ENCODE data around the gene SPATA9. TPM values are rescaled to one million over a fixed set of nuclear protein-coding genes. Genes with fewer than 3 reads are reported as not detected.

The SPATA9 gene
- total RNA-seq, 1 experiment from 2014 or later, result 0.55 TPM

GRCh38 chr5:95720094-95720786 lies 37.4 kb upstream of the SPATA9 start:
- no peak for TF ChIP-seq CTCF (conservative IDR thresholded peaks at IDR 0.05)
- TF ChIP-seq EZH2 (IDR thresholded peaks at IDR 0.05; ENCODE audit: low read depth), result no peak
- CTCF ChIA-PET, result no interaction called here
- BruUV-seq (replicated peaks), result no TSS peak
- intact Hi-C loops (cut with micrococcal nuclease; ENCODE audit: unreplicated experiment), result no loop called here
- DNase-seq, result no peak
- POLR2A ChIA-PET (ENCODE audit: unreplicated experiment), result no interaction called here
- no peaks in the 10 kb centered on the region for H3K36me3 ChIP-seq (ENCODE audit: low read depth)
- no peak overlapping the region for H3K27ac ChIP-seq
- H3K9me3 ChIP-seq (ENCODE audit: insufficient read depth, low read depth), result no peaks in the 10 kb centered on the region
- no peak overlapping the region for H3K4me2 ChIP-seq
- peaks cover 10% of the 10 kb centered on the region for H3K4me1 ChIP-seq (replicated peaks; ENCODE audit: insufficient read depth)
- H4K20me1 ChIP-seq (ENCODE audit: insufficient read depth), result no peaks in the 10 kb centered on the region
- no peak overlapping the region for H3K4me3 ChIP-seq
- no peaks in the 10 kb centered on the region for H3K79me2 ChIP-seq (ENCODE audit: low read depth)
- no peak overlapping the region for H2AFZ ChIP-seq
- H3K9me2 ChIP-seq (ENCODE audit: insufficient read depth), result no peaks in the 10 kb centered on the region
- H3F3A ChIP-seq (ENCODE audit: insufficient read depth, low read depth), result no peaks in the 10 kb centered on the region
- no peaks in the 10 kb centered on the region for H3K27me3 ChIP-seq (ENCODE audit: insufficient read depth, low read depth)

GRCh38 chr5:95718738-95719137 lies 35.9 kb upstream of the SPATA9 start:
- DNase-seq, result no peak
- no peak overlapping the region for H3K27ac ChIP-seq
- no peak overlapping the region for H3K4me2 ChIP-seq
- H3K79me2 ChIP-seq (ENCODE audit: low read depth), result no peaks in the 10 kb centered on the region
- H3K4me3 ChIP-seq, result no peak overlapping the region
- no peaks in the 10 kb centered on the region for H3K27me3 ChIP-seq (ENCODE audit: insufficient read depth, low read depth)
- ChIA-PET POLR2A (ENCODE audit: unreplicated experiment) (no interaction called here), CTCF (no interaction called here)
- no peak overlapping the region for H2AFZ ChIP-seq
- no peaks in the 10 kb centered on the region for H3F3A ChIP-seq (ENCODE audit: insufficient read depth, low read depth)
- no peaks in the 10 kb centered on the region for H3K36me3 ChIP-seq (ENCODE audit: low read depth)
- no peak for TF ChIP-seq CTCF (conservative IDR thresholded peaks at IDR 0.05)
- no peak for TF ChIP-seq EZH2 (IDR thresholded peaks at IDR 0.05; ENCODE audit: low read depth)
- H3K4me1 ChIP-seq (replicated peaks; ENCODE audit: insufficient read depth), result peaks cover 19% of the 10 kb centered on the region
- no peaks in the 10 kb centered on the region for H3K9me2 ChIP-seq (ENCODE audit: insufficient read depth)
- H4K20me1 ChIP-seq (ENCODE audit: insufficient read depth), result no peaks in the 10 kb centered on the region
- BruUV-seq (replicated peaks), result no TSS peak
- no peaks in the 10 kb centered on the region for H3K9me3 ChIP-seq (ENCODE audit: insufficient read depth, low read depth)
- intact Hi-C loops (cut with micrococcal nuclease; ENCODE audit: unreplicated experiment), result loop anchor here (10.0 kb wide), 1 partner anchor 536 kb away; no protein-coding TSS in a partner anchor

- DNase-seq, result no peak
- Histone ChIP-seq H2AFZ (no peak overlapping the region), H3K27ac (no peak overlapping the region), H3K9me3 (ENCODE audit: insufficient read depth, low read depth) (no peaks in the 10 kb centered on the region), H3K9me2 (ENCODE audit: insufficient read depth) (no peaks in the 10 kb centered on the region), H3F3A (ENCODE audit: insufficient read depth, low read depth) (no peaks in the 10 kb centered on the region), H3K4me3 (no peak overlapping the region), H3K4me2 (no peak overlapping the region), H3K27me3 (ENCODE audit: insufficient read depth, low read depth) (no peaks in the 10 kb centered on the region), H3K36me3 (ENCODE audit: low read depth) (no peaks in the 10 kb centered on the region), H4K20me1 (ENCODE audit: insufficient read depth) (no peaks in the 10 kb centered on the region), H3K4me1 (replicated peaks; ENCODE audit: insufficient read depth) (peaks cover 19% of the 10 kb centered on the region), H3K79me2 (ENCODE audit: low read depth) (no peaks in the 10 kb centered on the region)
- POLR2A ChIA-PET (ENCODE audit: unreplicated experiment), result no interaction called here
- no peak for TF ChIP-seq CTCF (conservative IDR thresholded peaks at IDR 0.05)
- TF ChIP-seq EZH2 (IDR thresholded peaks at IDR 0.05; ENCODE audit: low read depth), result no peak
- intact Hi-C loops (cut with micrococcal nuclease; ENCODE audit: unreplicated experiment), result loop anchor here (10.0 kb wide), 1 partner anchor 537 kb away; no protein-coding TSS in a partner anchor
- no TSS peak for BruUV-seq (replicated peaks)
- CTCF ChIA-PET, result no interaction called here
These were observed 35.4 kb upstream of the SPATA9 start for GRCh38 chr5:95718203-95718602.

Measured in PC-9 (cell line).